Measurements from ENCODE around the gene ACR.
"Not testable (repeated sequence)": the region's sequence is repeated elsewhere in the genome, so short reads cannot be mapped to it uniquely, and the experiment has no call there.

Gene ACR

GRCh38 chr22:50747521-50747920 is 9.5 kb downstream of the ACR start:
- DNase-seq; intact Hi-C loops (cut with DNase I): not testable (repeated sequence)

GRCh38 chr22:50748630-50749029 is 10.6 kb downstream of the ACR start:
- DNase-seq; intact Hi-C loops (cut with DNase I): not testable (repeated sequence)

GRCh38 chr22:50749302-50750074 is 11.5 kb downstream of the ACR start:
- intact Hi-C loops (cut with DNase I); DNase-seq: not testable (repeated sequence)

DNA sequence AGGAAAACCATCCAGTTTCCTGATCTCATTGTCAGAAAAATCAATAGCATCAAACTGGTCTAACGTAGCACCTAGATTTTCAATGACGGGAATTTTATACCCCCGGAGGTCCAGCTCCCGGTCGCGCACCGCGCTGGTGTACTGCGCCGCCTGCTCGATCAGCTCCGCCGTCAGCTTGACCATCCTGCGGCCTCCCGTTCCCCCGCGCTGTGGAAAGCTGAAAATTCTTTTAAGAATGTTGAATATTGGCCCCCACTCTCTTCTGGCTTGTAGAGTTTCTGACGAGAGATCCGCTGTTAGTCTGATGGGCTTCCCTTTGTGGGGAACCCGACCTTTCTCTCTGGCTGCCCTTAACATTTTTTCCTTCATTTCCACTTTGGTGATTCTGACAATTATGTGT is 17.2 kb downstream of the ACR start:
- intact Hi-C loops (cut with DNase I); DNase-seq: not testable (repeated sequence)

GRCh38 chr22:50756406-50756805 is 18.4 kb downstream of the ACR start:
- DNase-seq; intact Hi-C loops (cut with DNase I): not testable (repeated sequence)

DNA sequence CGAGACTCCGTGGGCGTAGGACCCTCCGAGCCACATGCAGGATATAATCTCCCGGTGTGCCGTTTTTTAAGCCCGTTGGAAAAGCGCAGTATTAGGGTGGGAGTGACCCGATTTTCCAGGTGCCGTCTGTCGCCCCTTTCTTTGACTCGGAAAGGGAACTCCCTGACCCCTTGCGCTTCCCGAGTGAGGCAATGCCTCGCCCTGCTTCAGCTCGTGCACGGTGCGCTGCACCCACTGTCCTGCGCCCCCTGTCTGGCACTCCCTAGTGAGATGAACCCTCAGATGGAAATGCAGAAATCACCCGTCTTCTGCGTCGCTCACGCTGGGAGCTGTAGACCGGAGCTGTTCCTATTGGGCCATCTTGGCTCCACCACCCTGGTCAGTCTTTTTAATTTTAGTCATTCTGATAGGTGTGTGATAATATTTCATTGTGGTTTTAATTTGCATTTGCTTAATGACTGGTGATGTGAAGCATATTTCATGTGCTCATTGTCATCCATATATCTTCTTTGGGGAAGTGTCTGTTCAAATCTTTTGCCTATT is 19.0 kb downstream of the ACR start:
- intact Hi-C loops (cut with DNase I), result not testable (repeated sequence)
- peak in 41 of 42 donors; percentile 31 to 79 (median 61) for DNase-seq

- DNase-seq; intact Hi-C loops (cut with DNase I): not testable (repeated sequence)
These were observed 21.8 kb downstream of the ACR start for GRCh38 chr22:50759597-50760341.

DNA sequence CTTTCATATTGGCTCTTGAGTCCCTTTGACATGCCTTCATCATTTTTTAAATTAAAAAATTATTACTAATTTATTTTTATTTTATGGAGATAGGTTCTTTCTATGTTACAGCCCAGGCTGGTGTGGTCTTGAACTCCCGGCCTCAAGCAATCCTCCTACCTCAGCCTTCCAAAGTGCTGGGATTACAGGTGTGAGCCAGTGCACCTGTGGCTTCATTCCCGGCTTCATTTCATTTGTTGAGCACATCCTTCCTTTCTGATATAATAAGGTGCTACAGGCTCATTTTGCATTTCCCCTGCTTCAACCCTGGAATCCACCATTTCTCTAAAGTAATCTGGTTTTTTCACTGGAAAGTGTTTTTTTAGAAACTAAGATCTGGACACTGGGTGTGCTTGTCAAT is 23.8 kb downstream of the ACR start:
- intact Hi-C loops (cut with DNase I); DNase-seq: not testable (repeated sequence)

- DNase-seq; intact Hi-C loops (cut with DNase I): not testable (repeated sequence)
These were observed 26.3 kb downstream of the ACR start for GRCh38 chr22:50764288-50764687.

- DNase-seq, result peak in 39 of 42 donors; percentile 5 to 60 (median 32)
- intact Hi-C loops (cut with DNase I), result not testable (repeated sequence)
These were observed 37.1 kb downstream of the ACR start for GRCh38 chr22:50775132-50775531.

GRCh38 chr22:50777631-50778030 is 39.6 kb downstream of the ACR start:
- intact Hi-C loops (cut with DNase I); DNase-seq: not testable (repeated sequence)

GRCh38 chr22:50780244-50780643 is 42.2 kb downstream of the ACR start:
- DNase-seq; intact Hi-C loops (cut with DNase I): not testable (repeated sequence)

- intact Hi-C loops (cut with DNase I); DNase-seq: not testable (repeated sequence)
These were observed 44.2 kb downstream of the ACR start for GRCh38 chr22:50782253-50782652.

- DNase-seq, result peak; percentile 70 to 94 (median 89)
- intact Hi-C loops (cut with DNase I), result not testable (repeated sequence)
These were observed 45.3 kb downstream of the ACR start, which contains the start of gene RABL2B for GRCh38 chr22:50783033-50783879. RABL2B (minus strand) TSS chr22:50783636; CDS start chr22:50782294, 1,342 bp downstream.

- intact Hi-C loops (cut with DNase I), result not testable (repeated sequence)
- peak in 1 of 42 donors; percentile 42 for DNase-seq
These were observed 45.9 kb downstream of the ACR start for GRCh38 chr22:50783880-50784276.

GRCh38 chr22:50785289-50785688 is 47.3 kb downstream of the ACR start:
- peak in 17 of 42 donors; percentile 1 to 50 (median 20) for DNase-seq
- intact Hi-C loops (cut with DNase I), result not testable (repeated sequence)

DNA sequence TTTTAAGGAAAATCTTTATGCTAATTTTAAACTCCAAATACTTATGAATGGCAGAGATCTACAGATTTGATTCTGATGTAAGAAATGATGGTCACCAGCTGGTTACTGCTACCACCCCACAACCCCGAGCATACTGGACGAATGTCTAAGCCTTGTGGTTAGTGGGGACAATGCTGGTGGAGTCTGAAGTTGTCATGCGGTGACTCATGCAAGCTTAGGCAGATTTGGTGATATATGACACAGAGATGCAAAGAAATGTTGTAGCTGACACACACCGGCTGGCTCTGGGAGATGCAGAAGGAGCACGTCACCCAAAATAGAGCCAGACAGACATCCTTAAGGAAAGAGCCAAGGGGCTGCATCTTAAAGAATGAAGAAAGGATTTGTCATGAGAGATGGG is 48.9 kb downstream of the ACR start:
- DNase-seq, result peak in 2 of 42 donors; percentile 10 to 53
- intact Hi-C loops (cut with DNase I), result not testable (repeated sequence)
